ENCODE measurements around the gene ATP11A. TPM values are rescaled to one million over a fixed set of nuclear protein-coding genes. Genes with fewer than 3 reads are reported as not detected.

Gene ATP11A
- total RNA-seq, 1 experiment from 2014 or later, result 65.3 TPM

DNA sequence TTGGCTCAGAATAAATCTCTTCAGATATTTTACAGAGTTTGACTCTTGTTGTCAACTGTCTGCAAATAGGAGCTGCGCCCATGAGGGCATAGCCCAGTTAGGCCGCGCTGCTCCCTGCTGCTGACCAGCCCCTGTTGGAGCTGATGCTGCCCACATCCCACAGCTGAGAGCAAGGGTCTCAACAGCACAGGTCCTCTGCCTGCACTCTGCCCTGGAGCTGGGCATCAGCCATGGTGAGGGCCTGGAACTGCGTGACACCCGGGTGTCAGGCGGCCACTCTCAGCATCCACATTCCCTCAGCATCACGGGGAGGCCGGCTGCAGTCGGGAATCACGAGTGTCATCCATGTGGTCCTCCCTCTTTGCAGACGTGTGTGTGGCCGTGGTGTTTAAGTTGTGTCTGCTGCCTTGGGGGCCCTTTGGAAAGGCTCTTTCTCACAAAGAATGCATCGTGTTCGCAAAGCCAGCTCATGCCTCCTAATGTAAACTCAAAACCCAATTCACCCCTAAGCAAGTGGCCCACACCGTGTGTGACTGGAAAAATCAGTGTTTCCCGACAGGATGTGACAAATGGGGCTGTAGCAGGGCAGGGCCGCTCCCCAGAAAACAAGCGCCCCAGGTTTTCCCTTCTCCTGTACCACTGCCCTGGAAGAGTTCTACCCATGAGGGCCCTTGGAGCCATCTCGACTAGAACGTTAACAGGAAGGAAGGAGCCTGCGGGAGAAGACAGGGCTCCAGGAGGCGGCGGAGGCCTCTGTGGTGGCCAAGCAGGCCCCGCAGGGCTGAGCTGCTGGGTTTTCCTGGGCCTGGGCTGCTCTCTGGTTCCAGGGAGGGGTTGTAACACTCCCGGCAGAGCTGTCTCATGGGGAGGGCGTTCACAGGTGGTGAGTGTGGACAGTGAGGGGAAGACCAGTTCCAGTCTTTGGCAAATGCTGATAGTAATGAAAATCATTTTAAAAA lies 20.3 kb downstream of the ATP11A start:
- H3K4me3 Mint-ChIP-seq, result no peak overlapping the region; a peak in 1 of 5 replicates
- no peak overlapping the region for H2BK5ac ChIP-seq (ENCODE audit: insufficient read length, low read length)
- DNase-seq, result no peak
- peaks cover 13% of the 10 kb centered on the region; the same call in 1 of the 2 replicates for H3K4me1 ChIP-seq (ENCODE audit: insufficient read depth, low read length)
- no peaks in the 10 kb centered on the region for H3K27me3 ChIP-seq (ENCODE audit: insufficient read depth, low read length)
- H3T11ph ChIP-seq (ENCODE audit: low read length), result no peak overlapping the region
- H3K56ac ChIP-seq (ENCODE audit: insufficient read length, low read depth, low read length), result no peak overlapping the region
- H3K27me3 Mint-ChIP-seq (ENCODE audit: low read depth), result peaks cover 1% of the 10 kb centered on the region
- peaks cover 3% of the 10 kb centered on the region for H3K23me2 ChIP-seq (ENCODE audit: insufficient read length, low read depth, low read length, poor library complexity, severe bottlenecking)
- peaks cover 9 to 19% (median 10%) of the 10 kb centered on the region in 3 experiments for H3K36me3 Mint-ChIP-seq (ENCODE audit: insufficient read depth in 1 of 3, low read depth in 3 of 3)
- no peak overlapping the region for H4K91ac ChIP-seq (ENCODE audit: insufficient read length, low read depth, low read length)
- WGBS (ENCODE audit: extremely low coverage, insufficient read length, low lambda C conversion rate), result no CpG with 5 or more reads among the region's 26 CpGs
- H3K79me2 ChIP-seq (ENCODE audit: insufficient read depth, low read length), result peaks cover 8% of the 10 kb centered on the region; the same call in 1 of the 2 replicates
- H2BK15ac ChIP-seq (ENCODE audit: low read depth, low read length), result no peak overlapping the region
- H3K9me3 Mint-ChIP-seq, result peaks cover 4 to 10% of the 10 kb centered on the region in 2 experiments; a peak in 3 of 5 replicates
- H3K9ac ChIP-seq (ENCODE audit: extremely low read depth, insufficient read length, low read length), result no peak overlapping the region
- TF ChIP-seq, protein P1, sequence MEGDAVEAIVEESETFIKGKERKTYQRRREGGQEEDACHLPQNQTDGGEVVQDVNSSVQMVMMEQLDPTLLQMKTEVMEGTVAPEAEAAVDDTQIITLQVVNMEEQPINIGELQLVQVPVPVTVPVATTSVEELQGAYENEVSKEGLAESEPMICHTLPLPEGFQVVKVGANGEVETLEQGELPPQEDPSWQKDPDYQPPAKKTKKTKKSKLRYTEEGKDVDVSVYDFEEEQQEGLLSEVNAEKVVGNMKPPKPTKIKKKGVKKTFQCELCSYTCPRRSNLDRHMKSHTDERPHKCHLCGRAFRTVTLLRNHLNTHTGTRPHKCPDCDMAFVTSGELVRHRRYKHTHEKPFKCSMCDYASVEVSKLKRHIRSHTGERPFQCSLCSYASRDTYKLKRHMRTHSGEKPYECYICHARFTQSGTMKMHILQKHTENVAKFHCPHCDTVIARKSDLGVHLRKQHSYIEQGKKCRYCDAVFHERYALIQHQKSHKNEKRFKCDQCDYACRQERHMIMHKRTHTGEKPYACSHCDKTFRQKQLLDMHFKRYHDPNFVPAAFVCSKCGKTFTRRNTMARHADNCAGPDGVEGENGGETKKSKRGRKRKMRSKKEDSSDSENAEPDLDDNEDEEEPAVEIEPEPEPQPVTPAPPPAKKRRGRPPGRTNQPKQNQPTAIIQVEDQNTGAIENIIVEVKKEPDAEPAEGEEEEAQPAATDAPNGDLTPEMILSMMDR (conservative IDR thresholded peaks at IDR 0.05), result no peak
- no peak overlapping the region for H2AK5ac ChIP-seq (ENCODE audit: insufficient read length, low read length)
- no peak overlapping the region for H2BK20ac ChIP-seq (ENCODE audit: low read depth, low read length, poor library complexity, severe bottlenecking)
- no peak overlapping the region for H4K8ac ChIP-seq (replicated peaks; ENCODE audit: insufficient read length, low read depth, low read length)
- H2BK120ac ChIP-seq (ENCODE audit: low read depth, low read length, poor library complexity, severe bottlenecking), result no peak overlapping the region
- H3K27ac ChIP-seq (ENCODE audit: insufficient read length, low read depth, low read length), result no peak overlapping the region
- H3K23ac ChIP-seq (ENCODE audit: insufficient read length, low read depth, low read length), result no peak overlapping the region
- no peak overlapping the region for H3K4me2 ChIP-seq (ENCODE audit: insufficient read depth, insufficient read length, low read length)
- H3K27ac Mint-ChIP-seq, result peak overlapping the region; percentile 73 to 85 (median 80); a peak in 5 of 7 replicates
- H4K5ac ChIP-seq (ENCODE audit: insufficient read length, low read depth, low read length), result no peak overlapping the region
- H3K18ac ChIP-seq (ENCODE audit: insufficient read length, low read depth, low read length), result no peak overlapping the region
- H3K79me1 ChIP-seq (ENCODE audit: insufficient read depth, low read depth, low read length, poor library complexity, severe bottlenecking), result no peaks in the 10 kb centered on the region
- H4K20me1 ChIP-seq (ENCODE audit: control insufficient read depth, insufficient read depth, insufficient read length), result no peaks in the 10 kb centered on the region
- peaks cover 69 to 78% of the 10 kb centered on the region in 2 experiments for H3K4me1 Mint-ChIP-seq
- no peak overlapping the region; the same call in 1 of the 2 replicates for H3K14ac ChIP-seq (ENCODE audit: insufficient read depth, low read length)
- no peak overlapping the region for H2BK12ac ChIP-seq (ENCODE audit: insufficient read length, low read depth, low read length)
- no peak overlapping the region for H2AFZ ChIP-seq (ENCODE audit: low read length)
- H3K9me3 ChIP-seq (ENCODE audit: control insufficient read depth, low read depth, low read length), result no peaks in the 10 kb centered on the region
- H3K4ac ChIP-seq (ENCODE audit: low read depth, low read length), result no peak overlapping the region

Measured in H9 (cell line).